SW 1271 (cell line): ENCODE data around the gene IL17REL.

Source experiments
- DNase-seq, 2 experiments: peaks; one replicate each; lab custom pipeline; 2025; lab: John Stamatoyannopoulos, UW

The IL17REL gene

GRCh38 chr22:50022171-50022819 is 9.7 kb upstream of the IL17REL start:
- no peak for DNase-seq

- no peak for DNase-seq
These were observed 8.0 kb upstream of the IL17REL start for GRCh38 chr22:50020606-50021005.

- DNase-seq, result no peak
These were observed 6.8 kb upstream of the IL17REL start for GRCh38 chr22:50019316-50019715.

- no peak for DNase-seq
These were observed 6.2 kb upstream of the IL17REL start for GRCh38 chr22:50018608-50019285.

GRCh38 chr22:50017701-50018224 is 5.2 kb upstream of the IL17REL start:
- DNase-seq, result no peak

- DNase-seq, result no peak
These were observed 4.6 kb upstream of the IL17REL start for GRCh38 chr22:50016988-50017700.

- DNase-seq, result no peak
These were observed 3.9 kb upstream of the IL17REL start for GRCh38 chr22:50016308-50016987.

GRCh38 chr22:50015451-50016307 is 3.1 kb upstream of the IL17REL start:
- DNase-seq, result no peak

- no peak for DNase-seq
These were observed 2.3 kb upstream of the IL17REL start for GRCh38 chr22:50014655-50015401.

GRCh38 chr22:50014053-50014501 is 1.5 kb upstream of the IL17REL start:
- DNase-seq, result no peak

- DNase-seq, result no peak
These were observed 936 bp downstream of the IL17REL start for GRCh38 chr22:50011447-50012210.

GRCh38 chr22:50010676-50011446 is 1.7 kb downstream of the IL17REL start:
- DNase-seq, result no peak

- no peak for DNase-seq
These were observed 2.5 kb downstream of the IL17REL start for GRCh38 chr22:50009765-50010675.

- DNase-seq, result no peak
These were observed 3.3 kb downstream of the IL17REL start for GRCh38 chr22:50009251-50009650.

GRCh38 chr22:50008151-50009040 is 4.2 kb downstream of the IL17REL start:
- no peak for DNase-seq

- no peak for DNase-seq
These were observed 5.5 kb downstream of the IL17REL start for GRCh38 chr22:50007057-50007511.

- DNase-seq, result no peak
These were observed 7.6 kb downstream of the IL17REL start for GRCh38 chr22:50004918-50005317.
